Activated naive CD4-positive, alpha-beta T cell treated with anti-CD3 and anti-CD28 coated beads for 36 hours (primary cell): ENCODE results near the gene EIF3K. TPM values are rescaled to one million over a fixed set of nuclear protein-coding genes. Genes with fewer than 3 reads are reported as not detected.
A peak's percentile ranks its signal among the peaks of the same experiment; 100 is the strongest.

Source experiments
- CTCF ChIA-PET: fragments of 350-600 bp; sonication (Branson Sonifier 250); formaldehyde crosslinking; loops from one replicate; lab custom pipeline; 2021; ENCODE audit warnings: antibody characterized with exemption; lab: Charles Lee
- DNase-seq: peaks from one replicate; pipeline ENCODE4 v3.0.0-alpha.2; 2020
- H3K27ac Mint-ChIP-seq: one replicate; pipeline ENCODE4 v1.8.0; 2021; ENCODE audit warnings: mild to moderate bottlenecking, mixed read lengths
- H3K27me3 Mint-ChIP-seq: one replicate; pipeline ENCODE4 v1.8.0; 2021; ENCODE audit warnings: low read depth, mixed read lengths
- H3K36me3 Mint-ChIP-seq: one replicate; pipeline ENCODE4 v1.8.0; 2021; ENCODE audit warnings: low read depth, mixed read lengths
- H3K4me1 Mint-ChIP-seq: one replicate; pipeline ENCODE4 v1.8.0; 2021; ENCODE audit warnings: low read depth, mixed read lengths
- H3K4me3 Mint-ChIP-seq: one replicate; pipeline ENCODE4 v1.8.0; 2021; ENCODE audit warnings: mild to moderate bottlenecking, moderate library complexity, mixed read lengths
- H3K9me3 Mint-ChIP-seq: one replicate; pipeline ENCODE4 v1.8.0; 2021; ENCODE audit warnings: mixed read lengths
- intact Hi-C: fragments of 100-400 bp; cut with micrococcal nuclease; formaldehyde crosslinking; loops from one replicate; pipeline ENCODE4 v1.15.1; 2023
- total RNA-seq, 2 experiments: library from RNA; stranded (reverse); gene quantifications; one replicate each; pipeline ENCODE4 v1.2.3, GENCODE V29; 2021

The EIF3K gene
- total RNA-seq, 2 experiments from 2014 or later, result 299 to 324 TPM

GRCh38 chr19:38675611-38676010, 56.6 kb downstream of the EIF3K start:
- CTCF ChIA-PET, result no interaction called here
- no peaks in the 10 kb centered on the region for H3K9me3 Mint-ChIP-seq
- intact Hi-C loops, result no loop called here
- no peak overlapping the region for H3K4me3 Mint-ChIP-seq
- peaks cover 3% of the 10 kb centered on the region for H3K36me3 Mint-ChIP-seq
- no peak for DNase-seq
- H3K27ac Mint-ChIP-seq, result no peak overlapping the region
- peaks cover 16% of the 10 kb centered on the region for H3K4me1 Mint-ChIP-seq
- no peaks in the 10 kb centered on the region for H3K27me3 Mint-ChIP-seq

GRCh38 chr19:38676023-38676877, 57.3 kb downstream of the EIF3K start:
- DNase-seq, result no peak
- intact Hi-C loops, result no loop called here
- no peaks in the 10 kb centered on the region for H3K9me3 Mint-ChIP-seq
- no peak overlapping the region for H3K27ac Mint-ChIP-seq
- no peak overlapping the region for H3K4me3 Mint-ChIP-seq
- CTCF ChIA-PET, result interaction anchor here (0.6 kb wide), 1 partner anchor 163 kb away, joined by 3 read pairs; no protein-coding TSS in a partner anchor
- H3K27me3 Mint-ChIP-seq, result no peaks in the 10 kb centered on the region
- H3K4me1 Mint-ChIP-seq, result peaks cover 21% of the 10 kb centered on the region
- peaks cover 3% of the 10 kb centered on the region for H3K36me3 Mint-ChIP-seq

DNA sequence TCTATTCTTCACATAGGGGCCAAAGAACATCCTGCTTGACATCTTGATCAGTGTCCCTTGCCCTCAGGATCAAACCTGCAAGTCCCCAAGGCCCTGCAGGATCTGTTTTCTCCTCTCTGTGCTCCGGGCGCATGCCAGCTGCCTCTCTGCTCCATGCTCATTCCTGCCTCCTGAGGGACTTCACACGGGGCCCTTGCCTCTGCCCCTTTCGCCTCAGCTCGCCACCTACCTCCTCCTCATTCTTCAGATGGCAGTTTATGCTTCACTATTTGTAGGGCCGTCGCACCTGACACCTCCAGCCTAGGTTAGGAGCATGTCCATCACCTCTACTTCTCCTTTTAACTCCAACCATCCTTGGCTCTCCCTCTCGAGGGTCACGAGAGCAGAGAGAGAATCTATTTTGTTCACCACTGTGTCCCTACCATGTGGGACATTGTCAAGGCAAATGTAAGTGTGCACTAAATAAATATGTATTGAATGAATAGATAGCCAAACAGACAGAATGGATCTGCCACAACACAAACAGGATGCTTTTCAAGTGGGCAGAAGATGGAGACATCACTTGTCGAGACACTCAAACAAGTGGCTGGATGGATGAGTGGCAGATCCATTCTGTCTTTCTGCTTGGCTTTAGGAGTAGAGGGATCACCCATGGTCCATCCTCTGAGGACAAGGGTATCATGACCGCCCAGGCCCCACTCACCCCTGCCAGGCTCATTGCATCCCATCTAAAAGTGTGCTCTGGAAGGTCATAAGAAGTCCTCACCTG, 58.1 kb downstream of the EIF3K start:
- Mint-ChIP-seq H3K4me3 (no peak overlapping the region), H3K36me3 (peaks cover 7% of the 10 kb centered on the region), H3K27ac (no peak overlapping the region), H3K27me3 (no peaks in the 10 kb centered on the region), H3K4me1 (peaks cover 25% of the 10 kb centered on the region), H3K9me3 (no peaks in the 10 kb centered on the region)
- CTCF ChIA-PET, result interaction anchor here (0.6 kb wide), 1 partner anchor 164 kb away, joined by 3 read pairs; no protein-coding TSS in a partner anchor
- DNase-seq, result no peak
- intact Hi-C loops, result no loop called here

DNA sequence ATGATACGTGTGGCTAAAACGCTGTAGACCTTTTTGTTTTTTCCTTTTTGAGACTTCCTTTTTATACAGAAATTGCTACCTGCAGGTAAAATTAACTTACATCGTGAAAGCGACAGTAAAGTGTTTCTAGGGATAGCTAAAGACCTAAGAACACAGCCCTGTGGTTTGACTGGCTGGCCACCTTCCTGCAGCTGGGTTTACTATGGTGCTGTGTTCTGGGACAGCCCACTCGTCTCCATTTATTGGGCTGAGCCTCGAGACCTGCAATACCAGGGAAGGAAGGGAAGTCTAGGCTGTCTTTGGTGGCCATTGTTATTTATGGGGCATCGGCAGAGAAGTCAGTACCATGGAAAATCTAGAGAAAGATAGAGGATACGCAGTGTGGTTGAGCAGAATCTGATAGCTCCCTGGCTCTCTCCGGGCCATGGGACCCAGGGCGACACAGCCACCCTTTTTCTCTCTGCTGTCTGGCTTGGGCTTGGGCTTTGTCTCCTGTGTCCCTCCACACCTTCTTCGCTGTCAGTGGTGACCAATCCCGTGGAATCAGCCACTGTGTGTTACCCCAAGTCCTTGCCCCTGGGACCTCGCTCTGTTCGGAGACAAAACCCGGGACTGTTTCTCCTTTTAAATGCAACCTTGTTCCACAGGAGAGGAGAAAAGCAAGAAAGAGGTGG, 59.4 kb downstream of the EIF3K start:
- Mint-ChIP-seq H3K36me3 (peaks cover 11% of the 10 kb centered on the region), H3K4me3 (no peak overlapping the region), H3K4me1 (peaks cover 29% of the 10 kb centered on the region), H3K27ac (no peak overlapping the region), H3K9me3 (peaks cover 2% of the 10 kb centered on the region), H3K27me3 (no peaks in the 10 kb centered on the region)
- CTCF ChIA-PET, result no interaction called here
- DNase-seq, result no peak
- intact Hi-C loops, result no loop called here

- Mint-ChIP-seq H3K27me3 (no peaks in the 10 kb centered on the region), H3K27ac (no peak overlapping the region)
Measured at GRCh38 chr19:38678891-38679494, 60.0 kb downstream of the EIF3K start.

DNA sequence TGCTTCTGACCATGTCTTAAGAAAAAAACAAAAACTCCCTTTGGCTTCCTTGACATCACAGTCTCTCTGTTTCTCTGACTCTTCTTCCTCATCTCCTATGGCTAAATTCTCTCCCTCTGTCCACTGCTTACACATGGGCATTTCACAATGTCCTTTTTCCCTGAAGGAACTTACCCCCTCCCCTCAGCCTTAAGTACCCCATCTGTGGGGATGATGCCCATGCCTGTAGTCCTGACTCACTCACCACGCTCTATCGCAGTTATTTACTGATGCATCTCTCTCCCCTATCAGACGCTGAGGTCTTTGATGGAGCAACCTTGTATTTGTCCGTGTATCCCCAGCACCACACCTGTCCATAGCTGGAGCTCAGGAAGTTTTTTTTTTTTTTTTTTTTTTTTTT, 60.9 kb downstream of the EIF3K start:
- intact Hi-C loops, result no loop called here
- Mint-ChIP-seq H3K27ac (no peak overlapping the region), H3K36me3 (peaks cover 11% of the 10 kb centered on the region), H3K4me3 (no peak overlapping the region), H3K4me1 (peaks cover 43% of the 10 kb centered on the region), H3K9me3 (peaks cover 2% of the 10 kb centered on the region), H3K27me3 (no peaks in the 10 kb centered on the region)
- CTCF ChIA-PET, result interaction anchor here (1.7 kb wide), 1 partner anchor 45 kb away, joined by 4 read pairs; no protein-coding TSS in a partner anchor
- no peak for DNase-seq

More at GRCh38 chr19:38678891-38679494, 60.0 kb downstream of the EIF3K start:
- CTCF ChIA-PET, result no interaction called here
- Mint-ChIP-seq H3K36me3 (peaks cover 11% of the 10 kb centered on the region), H3K4me1 (peaks cover 35% of the 10 kb centered on the region), H3K9me3 (peaks cover 2% of the 10 kb centered on the region), H3K4me3 (no peak overlapping the region)
- DNase-seq, result no peak
- intact Hi-C loops, result no loop called here

GRCh38 chr19:38682195-38682867, 63.3 kb downstream of the EIF3K start:
- intact Hi-C loops, result no loop called here
- peaks cover 11% of the 10 kb centered on the region for H3K36me3 Mint-ChIP-seq
- peak overlapping the region; percentile 15 for H3K27ac Mint-ChIP-seq
- H3K4me1 Mint-ChIP-seq, result peaks cover 54% of the 10 kb centered on the region
- peaks cover 2% of the 10 kb centered on the region for H3K9me3 Mint-ChIP-seq
- CTCF ChIA-PET, result no interaction called here
- no peak for DNase-seq
- H3K4me3 Mint-ChIP-seq, result no peak overlapping the region
- H3K27me3 Mint-ChIP-seq, result no peaks in the 10 kb centered on the region

DNA sequence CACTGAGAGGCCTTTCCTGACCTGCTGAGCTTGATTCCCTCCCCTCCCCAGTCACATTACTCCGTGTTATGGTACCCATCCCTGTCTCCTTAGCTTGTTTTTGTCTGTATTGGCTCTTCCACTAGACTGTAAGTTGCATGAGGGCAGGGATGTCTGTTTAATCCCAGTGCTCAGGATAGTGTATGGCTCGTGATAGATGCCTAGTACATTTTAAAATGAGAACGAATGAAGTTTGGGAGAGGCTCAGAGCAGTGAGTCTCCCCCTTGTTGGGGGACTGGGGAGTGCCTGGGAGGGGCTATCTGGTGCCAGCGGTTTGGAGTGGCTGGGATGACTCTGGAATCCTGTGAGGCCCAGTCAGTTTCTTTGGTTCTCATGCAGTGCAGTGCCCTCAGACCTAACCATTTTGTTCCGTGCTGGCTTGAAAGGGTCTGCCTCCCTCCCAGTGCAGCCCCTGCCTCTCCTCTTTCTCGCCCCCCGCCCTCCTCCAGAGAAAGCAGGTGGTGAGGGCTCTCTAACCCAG, 63.9 kb downstream of the EIF3K start:
- Mint-ChIP-seq H3K9me3 (peaks cover 2% of the 10 kb centered on the region), H3K4me1 (peaks cover 56% of the 10 kb centered on the region), H3K27me3 (no peaks in the 10 kb centered on the region), H3K4me3 (no peak overlapping the region), H3K36me3 (peaks cover 11% of the 10 kb centered on the region), H3K27ac (peak overlapping the region; percentile 15)
- no peak for DNase-seq
- CTCF ChIA-PET, result interaction anchor here (1.3 kb wide), 1 partner anchor 46 kb away, joined by 3 read pairs; no protein-coding TSS in a partner anchor
- intact Hi-C loops, result no loop called here

DNA sequence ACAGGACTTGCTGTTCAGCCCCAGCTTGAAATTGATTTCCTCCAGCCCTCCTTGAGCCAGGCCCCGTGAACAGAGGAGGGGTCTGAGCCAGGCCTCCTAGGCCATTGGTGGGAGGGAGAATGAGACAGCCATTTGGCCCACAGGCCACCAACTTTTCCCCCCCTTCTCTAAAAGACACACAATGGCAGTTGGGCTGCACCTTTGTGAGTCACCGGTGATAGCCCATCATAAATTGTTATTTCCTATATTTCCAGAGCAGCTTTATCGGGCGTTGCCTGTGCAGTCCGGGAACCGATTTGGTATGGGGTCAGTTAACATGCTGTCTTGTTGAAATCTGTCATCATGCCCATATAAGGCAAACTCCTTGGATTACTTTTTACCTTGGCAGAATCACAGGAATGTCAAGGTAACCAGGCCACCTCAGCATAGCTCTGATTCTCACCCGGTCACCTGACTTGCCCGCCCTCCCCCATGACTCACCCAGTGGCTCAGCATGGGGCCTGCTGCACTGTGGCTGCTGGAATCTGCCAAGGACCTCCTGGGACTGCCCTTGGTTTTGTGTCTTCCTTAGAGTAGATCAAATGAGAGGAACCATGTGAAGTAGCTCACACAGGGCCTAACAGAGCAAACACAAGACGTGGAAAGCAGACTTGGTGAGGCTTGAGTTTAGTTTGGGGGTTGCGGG, 64.5 kb downstream of the EIF3K start:
- no peak overlapping the region for H3K27ac Mint-ChIP-seq
- intact Hi-C loops, result no loop called here
- H3K4me3 Mint-ChIP-seq, result no peak overlapping the region
- peaks cover 56% of the 10 kb centered on the region for H3K4me1 Mint-ChIP-seq
- CTCF ChIA-PET, result interaction anchor here (1.3 kb wide), 1 partner anchor 47 kb away, joined by 3 read pairs; no protein-coding TSS in a partner anchor
- H3K9me3 Mint-ChIP-seq, result peaks cover 2% of the 10 kb centered on the region
- H3K36me3 Mint-ChIP-seq, result peaks cover 11% of the 10 kb centered on the region
- H3K27me3 Mint-ChIP-seq, result no peaks in the 10 kb centered on the region
- peak; percentile 61 for DNase-seq

GRCh38 chr19:38684078-38684861, 65.3 kb downstream of the EIF3K start:
- CTCF ChIA-PET, result interaction anchor here (1.3 kb wide), 1 partner anchor 47 kb away, joined by 3 read pairs; no protein-coding TSS in a partner anchor
- H3K4me3 Mint-ChIP-seq, result no peak overlapping the region
- intact Hi-C loops, result no loop called here
- peaks cover 55% of the 10 kb centered on the region for H3K4me1 Mint-ChIP-seq
- H3K27ac Mint-ChIP-seq, result no peak overlapping the region
- peaks cover 2% of the 10 kb centered on the region for H3K9me3 Mint-ChIP-seq
- H3K36me3 Mint-ChIP-seq, result peaks cover 11% of the 10 kb centered on the region
- H3K27me3 Mint-ChIP-seq, result no peaks in the 10 kb centered on the region
- DNase-seq, result no peak
